Lower lobe of right lung (tissue), 2 donors: Measurements from ENCODE around the gene APOB. TPM values are rescaled to one million over a fixed set of nuclear protein-coding genes. Genes with fewer than 3 reads are reported as not detected.

Experiments
- ATAC-seq, 2 donors: fragments of 200-7000 bp; cut with Tn5 transposase; one replicate each; pipeline ENCODE4 v1.9.1; 2020 to 2022; ENCODE audit warnings: mild to moderate bottlenecking in 2 of 2, moderate library complexity in 2 of 2
- DNase-seq: peaks from one replicate; pipeline ENCODE4 v3.0.0-alpha.2; 2020
- H3K27ac ChIP-seq: fragments of 200-600 bp; one replicate; pipeline ENCODE4 v1.8.0; 2022
- H3K27me3 ChIP-seq: fragments of 200-600 bp; one replicate; pipeline ENCODE4 v1.8.0; 2022; ENCODE audit warnings: low read depth
- H3K36me3 ChIP-seq: fragments of 200-600 bp; one replicate; pipeline ENCODE4 v1.8.0; 2022; ENCODE audit warnings: mild to moderate bottlenecking
- H3K4me1 ChIP-seq: fragments of 200-600 bp; one replicate; pipeline ENCODE4 v1.8.0; 2022
- H3K4me3 ChIP-seq: fragments of 200-600 bp; one replicate; pipeline ENCODE4 v1.8.0; 2022; ENCODE audit warnings: mild to moderate bottlenecking
- H3K9me3 ChIP-seq: fragments of 200-600 bp; one replicate; pipeline ENCODE4 v1.8.0; 2022
- CTCF ChIP-seq: fragments of 200-600 bp; IDR thresholded peaks from one replicate; pipeline ENCODE4 v1.8.0; 2022; ENCODE audit warnings: antibody characterized with exemption, mild to moderate bottlenecking
- intact Hi-C: fragments of 100-400 bp; cut with DNase I; formaldehyde crosslinking; loops from one replicate; pipeline ENCODE4 v1.11.0; 2022
- total RNA-seq: library from RNA; stranded (reverse); fragmentation: NEBNext Ultra II Directional; extraction: Animal tissue kit (Norgen Biotek cat#: 25700); gene quantifications from one replicate; pipeline ENCODE4 v1.2.1, GENCODE V29; 2021
- donor health status: DM: no; HTN: yes; CAD: no; lungs with severe emphysema.

Gene APOB
- total RNA-seq, 1 donor from 2014 or later: 0.53 TPM

GRCh38 chr2:21052044-21052443 lies 8.2 kb upstream of the APOB start:
- no peak overlapping the region for H3K27ac ChIP-seq
- ATAC-seq: peak; percentile 82 to 85
- H3K4me3 ChIP-seq: no peak overlapping the region
- H3K4me1 ChIP-seq: no peaks in the 10 kb centered on the region
- intact Hi-C loops: no loop called here
- no peaks in the 10 kb centered on the region for H3K27me3 ChIP-seq
- TF ChIP-seq CTCF: no peak
- no peaks in the 10 kb centered on the region for H3K36me3 ChIP-seq
- no peaks in the 10 kb centered on the region for H3K9me3 ChIP-seq
- DNase-seq: no peak

DNA sequence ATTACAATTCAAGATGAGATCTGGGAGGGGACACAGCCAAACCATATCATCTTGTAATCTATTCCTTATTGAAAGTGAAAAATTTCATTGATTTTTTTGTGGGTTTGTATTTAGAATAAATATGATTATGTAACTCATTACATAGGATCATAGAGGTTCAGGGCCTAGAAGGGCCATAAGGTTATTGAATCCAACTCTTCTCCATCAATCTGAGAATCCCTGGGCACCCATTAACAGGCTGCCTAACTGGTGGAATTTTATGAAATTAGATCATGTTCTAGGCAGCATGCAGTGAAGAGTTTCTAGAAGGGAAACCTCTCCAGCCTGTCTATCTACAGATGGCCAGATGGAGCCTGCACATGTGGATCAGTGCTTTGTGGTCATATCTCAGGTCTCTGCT lies 6.3 kb upstream of the APOB start:
- Histone ChIP-seq H3K36me3 (no peaks in the 10 kb centered on the region), H3K27me3 (no peaks in the 10 kb centered on the region), H3K9me3 (no peaks in the 10 kb centered on the region), H3K27ac (no peak overlapping the region), H3K4me1 (no peaks in the 10 kb centered on the region), H3K4me3 (no peak overlapping the region)
- ATAC-seq (no peak), DNase-seq (no peak)
- intact Hi-C loops: no loop called here
- no peak for TF ChIP-seq CTCF

DNA sequence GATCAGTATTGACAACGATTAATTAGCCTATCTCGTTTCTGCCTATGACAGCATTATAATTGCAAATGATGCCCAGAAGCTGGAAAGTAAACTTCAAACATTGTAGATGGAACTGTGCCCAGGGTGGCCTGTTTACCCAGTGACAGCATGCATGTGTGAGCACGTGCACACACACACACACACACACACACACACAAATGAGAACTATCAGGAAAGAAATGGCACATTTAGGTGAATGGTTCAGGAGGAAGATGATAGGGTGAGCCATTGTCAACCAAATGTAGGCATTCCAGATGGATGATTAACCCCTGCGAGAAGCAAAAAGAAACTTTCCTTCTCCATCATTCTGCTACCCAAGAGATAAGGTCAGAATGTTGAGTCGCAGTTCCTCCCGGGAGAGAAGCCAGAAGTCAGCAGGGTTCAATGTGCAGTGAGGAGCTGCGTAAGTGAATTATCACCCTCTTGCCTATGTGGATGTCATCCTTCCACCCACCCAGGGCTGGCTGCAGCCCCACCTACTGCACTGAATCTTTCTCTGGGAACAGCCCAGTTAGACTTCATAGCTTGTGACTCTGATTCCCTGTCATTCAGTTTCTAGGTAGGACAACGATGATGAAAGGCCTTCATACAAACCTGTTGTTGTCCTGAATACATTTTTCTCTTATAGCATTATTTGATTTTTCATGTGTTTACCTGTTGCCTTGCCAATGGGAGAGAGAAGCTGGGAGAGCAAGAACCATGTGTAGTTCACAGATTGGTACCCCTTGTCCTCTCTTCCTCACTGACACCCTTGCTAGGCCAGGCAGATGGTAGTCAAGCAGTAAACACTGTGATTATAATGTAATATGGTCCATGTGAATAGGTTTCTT lies 3.5 kb upstream of the APOB start:
- H3K36me3 ChIP-seq: no peaks in the 10 kb centered on the region
- H3K4me3 ChIP-seq: no peak overlapping the region
- intact Hi-C loops: no loop called here
- no peak for TF ChIP-seq CTCF
- H3K27ac ChIP-seq: no peak overlapping the region
- H3K4me1 ChIP-seq: peaks cover 12% of the 10 kb centered on the region
- DNase-seq (no peak), ATAC-seq (no peak)
- no peaks in the 10 kb centered on the region for H3K9me3 ChIP-seq
- H3K27me3 ChIP-seq: peaks cover 9% of the 10 kb centered on the region

GRCh38 chr2:21046506-21046905 lies 2.6 kb upstream of the APOB start:
- Histone ChIP-seq H3K4me1 (peaks cover 12% of the 10 kb centered on the region), H3K27me3 (peaks cover 9% of the 10 kb centered on the region), H3K27ac (no peak overlapping the region), H3K9me3 (no peaks in the 10 kb centered on the region), H3K36me3 (no peaks in the 10 kb centered on the region), H3K4me3 (no peak overlapping the region)
- DNase-seq (no peak), ATAC-seq (no peak)
- intact Hi-C loops: no loop called here
- no peak for TF ChIP-seq CTCF

DNA sequence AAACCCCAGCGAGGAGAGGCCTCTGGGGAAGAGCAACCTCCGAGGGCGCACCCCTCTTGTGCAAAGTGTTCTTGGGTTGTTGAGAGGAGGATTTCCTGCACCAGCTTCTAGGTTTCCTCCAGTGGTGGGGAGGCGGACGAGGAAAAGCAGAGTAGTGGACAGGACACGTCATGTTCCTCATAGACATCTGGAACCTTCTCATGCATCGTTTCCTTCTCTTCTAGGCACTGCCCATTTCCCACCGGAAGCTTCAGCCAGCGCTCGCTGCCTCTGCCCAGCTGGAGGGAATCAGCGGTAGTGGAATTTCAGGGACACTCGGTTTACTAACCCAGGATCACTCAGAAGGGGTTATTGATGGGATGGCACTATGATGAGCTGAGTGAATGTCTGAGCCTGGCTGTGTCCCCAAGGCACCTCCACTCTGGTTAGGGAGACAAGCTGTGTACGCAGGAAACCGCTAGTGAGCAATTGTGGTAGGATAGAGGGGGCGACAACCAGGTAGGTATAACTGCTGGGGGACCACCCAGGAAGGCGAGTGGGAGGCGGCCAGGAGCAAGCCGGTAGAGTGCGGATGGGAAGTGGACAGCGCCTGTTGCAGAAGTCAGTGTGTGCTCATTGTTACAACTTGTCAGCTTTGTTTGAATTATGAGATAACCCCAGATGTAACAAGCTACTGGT lies 960 bp upstream of the APOB start:
- Histone ChIP-seq H3K27ac (no peak overlapping the region), H3K4me1 (peaks cover 12% of the 10 kb centered on the region), H3K4me3 (no peak overlapping the region), H3K36me3 (no peaks in the 10 kb centered on the region), H3K27me3 (peaks cover 9% of the 10 kb centered on the region), H3K9me3 (no peaks in the 10 kb centered on the region)
- ATAC-seq (peak in 1 of 2 donors; percentile 7), DNase-seq (no peak)
- no peak for TF ChIP-seq CTCF
- intact Hi-C loops: no loop called here
